Activated CD4-positive, alpha-beta T cell treated with anti-CD3 and anti-CD28 coated beads, Interleukin-2, amount 10 ng/mL, durations not matched to agents 7 days and 5 days (primary cell): ENCODE data around the gene MYH15. TPM values are rescaled to one million over a fixed set of nuclear protein-coding genes. Genes with fewer than 3 reads are reported as not detected.

Experiments used
- CTCF ChIA-PET: fragments of 350-600 bp; sonication (Branson Sonifier 250); formaldehyde crosslinking; loops from one replicate; lab custom pipeline; 2021; ENCODE audit warnings: antibody characterized with exemption; lab: Charles Lee
- POLR2A ChIA-PET: fragments of 350-600 bp; sonication (Branson Sonifier 250); formaldehyde crosslinking; loops from one replicate; lab custom pipeline; 2021; ENCODE audit warnings: antibody characterized with exemption; lab: Charles Lee
- DNase-seq: peaks from one replicate; pipeline ENCODE4 v3.0.0-alpha.2; 2020
- H3K27ac Mint-ChIP-seq: one replicate; pipeline ENCODE4 v1.8.0; 2021; ENCODE audit warnings: mild to moderate bottlenecking, moderate library complexity, mixed read lengths
- H3K27me3 Mint-ChIP-seq: one replicate; pipeline ENCODE4 v1.8.0; 2021; ENCODE audit warnings: mixed read lengths
- H3K36me3 Mint-ChIP-seq: one replicate; pipeline ENCODE4 v1.8.0; 2021; ENCODE audit warnings: low read depth, mixed read lengths
- H3K4me1 Mint-ChIP-seq: one replicate; pipeline ENCODE4 v1.8.0; 2021; ENCODE audit warnings: mixed read lengths
- H3K4me3 Mint-ChIP-seq: one replicate; pipeline ENCODE4 v1.8.0; 2021; ENCODE audit warnings: mild to moderate bottlenecking, moderate library complexity, mixed read lengths
- H3K9me3 Mint-ChIP-seq: one replicate; pipeline ENCODE4 v1.8.0; 2021; ENCODE audit warnings: mixed read lengths
- total RNA-seq, 2 experiments: library from RNA; stranded (reverse); gene quantifications; one replicate each; pipeline ENCODE4 v1.2.3, GENCODE V29; 2021

The MYH15 gene
- total RNA-seq, 2 experiments from 2014 or later, result 0.15 to 0.21 TPM

GRCh38 chr3:108485146-108485545 is 25.2 kb downstream of the MYH15 start:
- CTCF ChIA-PET, result no interaction called here
- no peaks in the 10 kb centered on the region for H3K36me3 Mint-ChIP-seq
- DNase-seq, result no peak
- no peaks in the 10 kb centered on the region for H3K4me1 Mint-ChIP-seq
- no peaks in the 10 kb centered on the region for H3K27me3 Mint-ChIP-seq
- no peaks in the 10 kb centered on the region for H3K9me3 Mint-ChIP-seq
- H3K4me3 Mint-ChIP-seq, result no peak overlapping the region
- POLR2A ChIA-PET, result no interaction called here
- H3K27ac Mint-ChIP-seq, result no peak overlapping the region

- no peak overlapping the region for H3K4me3 Mint-ChIP-seq
- no peak overlapping the region for H3K27ac Mint-ChIP-seq
- CTCF ChIA-PET, result no interaction called here
- H3K27me3 Mint-ChIP-seq, result peaks cover 2% of the 10 kb centered on the region
- POLR2A ChIA-PET, result no interaction called here
- H3K36me3 Mint-ChIP-seq, result no peaks in the 10 kb centered on the region
- peaks cover 3% of the 10 kb centered on the region for H3K4me1 Mint-ChIP-seq
- DNase-seq, result no peak
- H3K9me3 Mint-ChIP-seq, result no peaks in the 10 kb centered on the region
Observed at GRCh38 chr3:108479224-108479623, 31.2 kb downstream of the MYH15 start.

- Mint-ChIP-seq H3K36me3 (no peaks in the 10 kb centered on the region), H3K4me1 (peaks cover 3% of the 10 kb centered on the region), H3K27me3 (peaks cover 2% of the 10 kb centered on the region), H3K27ac (no peak overlapping the region), H3K4me3 (no peak overlapping the region), H3K9me3 (no peaks in the 10 kb centered on the region)
- CTCF ChIA-PET, result interaction anchor here (0.7 to 1.8 kb wide), 13 partner anchors 8 to 550 kb away, joined by 3 to 5 read pairs (median 3); no protein-coding TSS in a partner anchor
- DNase-seq, result peak; percentile 70
- POLR2A ChIA-PET, result no interaction called here
Observed at GRCh38 chr3:108477511-108478147, 32.8 kb downstream of the MYH15 start.

GRCh38 chr3:108475220-108475782 is 35.1 kb downstream of the MYH15 start:
- Mint-ChIP-seq H3K36me3 (no peaks in the 10 kb centered on the region), H3K4me1 (peaks cover 3% of the 10 kb centered on the region), H3K27me3 (peaks cover 9% of the 10 kb centered on the region), H3K9me3 (no peaks in the 10 kb centered on the region), H3K27ac (no peak overlapping the region), H3K4me3 (no peak overlapping the region)
- POLR2A ChIA-PET, result no interaction called here
- CTCF ChIA-PET, result interaction anchor here (1.0 kb wide), 1 partner anchor 32 kb away, joined by 3 read pairs; no protein-coding TSS in a partner anchor
- no peak for DNase-seq

- ChIA-PET POLR2A (no interaction called here), CTCF (interaction anchor here (0.7 to 1.2 kb wide), 4 partner anchors 16 to 375 kb away, joined by 3 to 8 read pairs (median 4); no protein-coding TSS in a partner anchor)
- Mint-ChIP-seq H3K36me3 (no peaks in the 10 kb centered on the region), H3K9me3 (no peaks in the 10 kb centered on the region), H3K27ac (no peak overlapping the region), H3K4me3 (no peak overlapping the region), H3K27me3 (peaks cover 9% of the 10 kb centered on the region), H3K4me1 (peaks cover 3% of the 10 kb centered on the region)
- no peak for DNase-seq
Observed at GRCh38 chr3:108474581-108474980, 35.8 kb downstream of the MYH15 start.

GRCh38 chr3:108473711-108474110 is 36.7 kb downstream of the MYH15 start:
- CTCF ChIA-PET, result interaction anchor here (1.1 to 1.2 kb wide), 2 partner anchors 15 to 374 kb away, joined by 3 to 4 read pairs; no protein-coding TSS in a partner anchor
- no peak for DNase-seq
- Mint-ChIP-seq H3K4me1 (peaks cover 3% of the 10 kb centered on the region), H3K27me3 (peaks cover 9% of the 10 kb centered on the region), H3K36me3 (no peaks in the 10 kb centered on the region), H3K27ac (no peak overlapping the region), H3K4me3 (no peak overlapping the region), H3K9me3 (no peaks in the 10 kb centered on the region)
- POLR2A ChIA-PET, result no interaction called here

GRCh38 chr3:108472001-108472591 is 38.3 kb downstream of the MYH15 start:
- POLR2A ChIA-PET, result no interaction called here
- H3K36me3 Mint-ChIP-seq, result no peaks in the 10 kb centered on the region
- CTCF ChIA-PET, result interaction anchor here (1.2 kb wide), 1 partner anchor 35 kb away, joined by 3 read pairs; no protein-coding TSS in a partner anchor
- DNase-seq, result no peak
- peaks cover 9% of the 10 kb centered on the region for H3K27me3 Mint-ChIP-seq
- no peaks in the 10 kb centered on the region for H3K9me3 Mint-ChIP-seq
- H3K4me3 Mint-ChIP-seq, result no peak overlapping the region
- H3K27ac Mint-ChIP-seq, result no peak overlapping the region
- H3K4me1 Mint-ChIP-seq, result no peaks in the 10 kb centered on the region

GRCh38 chr3:108471426-108471825 is 39.0 kb downstream of the MYH15 start:
- no peak overlapping the region for H3K4me3 Mint-ChIP-seq
- ChIA-PET POLR2A (no interaction called here), CTCF (interaction anchor here (1.2 kb wide), 1 partner anchor 34 kb away, joined by 3 read pairs; no protein-coding TSS in a partner anchor)
- no peak overlapping the region for H3K27ac Mint-ChIP-seq
- no peaks in the 10 kb centered on the region for H3K4me1 Mint-ChIP-seq
- H3K9me3 Mint-ChIP-seq, result no peaks in the 10 kb centered on the region
- H3K27me3 Mint-ChIP-seq, result peaks cover 9% of the 10 kb centered on the region
- no peak for DNase-seq
- no peaks in the 10 kb centered on the region for H3K36me3 Mint-ChIP-seq

GRCh38 chr3:108469126-108469525 is 41.3 kb downstream of the MYH15 start:
- no peak overlapping the region for H3K4me3 Mint-ChIP-seq
- H3K9me3 Mint-ChIP-seq, result no peaks in the 10 kb centered on the region
- POLR2A ChIA-PET, result no interaction called here
- no peak overlapping the region for H3K27ac Mint-ChIP-seq
- H3K27me3 Mint-ChIP-seq, result peaks cover 7% of the 10 kb centered on the region
- H3K36me3 Mint-ChIP-seq, result no peaks in the 10 kb centered on the region
- H3K4me1 Mint-ChIP-seq, result no peaks in the 10 kb centered on the region
- CTCF ChIA-PET, result interaction anchor here (0.6 to 1.0 kb wide), 2 partner anchors 9 to 412 kb away, joined by 3 read pairs; no protein-coding TSS in a partner anchor
- no peak for DNase-seq

- Mint-ChIP-seq H3K27me3 (peaks cover 7% of the 10 kb centered on the region), H3K36me3 (no peaks in the 10 kb centered on the region), H3K4me1 (no peaks in the 10 kb centered on the region), H3K27ac (no peak overlapping the region), H3K9me3 (no peaks in the 10 kb centered on the region), H3K4me3 (no peak overlapping the region)
- ChIA-PET POLR2A (no interaction called here), CTCF (no interaction called here)
- DNase-seq, result no peak
Observed at GRCh38 chr3:108468577-108468976, 41.8 kb downstream of the MYH15 start.

- no peaks in the 10 kb centered on the region for H3K9me3 Mint-ChIP-seq
- H3K4me1 Mint-ChIP-seq, result no peaks in the 10 kb centered on the region
- H3K27me3 Mint-ChIP-seq, result peaks cover 7% of the 10 kb centered on the region
- H3K36me3 Mint-ChIP-seq, result no peaks in the 10 kb centered on the region
- ChIA-PET CTCF (no interaction called here), POLR2A (no interaction called here)
- no peak for DNase-seq
- H3K4me3 Mint-ChIP-seq, result no peak overlapping the region
- no peak overlapping the region for H3K27ac Mint-ChIP-seq
Observed at GRCh38 chr3:108462899-108463298, 47.5 kb downstream of the MYH15 start.

GRCh38 chr3:108461661-108462111 is 48.7 kb downstream of the MYH15 start:
- Mint-ChIP-seq H3K4me3 (no peak overlapping the region), H3K4me1 (no peaks in the 10 kb centered on the region), H3K9me3 (no peaks in the 10 kb centered on the region), H3K27me3 (peaks cover 7% of the 10 kb centered on the region), H3K36me3 (no peaks in the 10 kb centered on the region), H3K27ac (no peak overlapping the region)
- POLR2A ChIA-PET, result interaction anchor here (0.7 kb wide), 1 partner anchor 233 kb away, joined by 3 read pairs; no protein-coding TSS in a partner anchor
- CTCF ChIA-PET, result no interaction called here
- no peak for DNase-seq

GRCh38 chr3:108459225-108459624 is 51.2 kb downstream of the MYH15 start:
- peaks cover 7% of the 10 kb centered on the region for H3K27me3 Mint-ChIP-seq
- H3K4me1 Mint-ChIP-seq, result no peaks in the 10 kb centered on the region
- DNase-seq, result no peak
- no peak overlapping the region for H3K27ac Mint-ChIP-seq
- POLR2A ChIA-PET, result no interaction called here
- no peaks in the 10 kb centered on the region for H3K36me3 Mint-ChIP-seq
- H3K4me3 Mint-ChIP-seq, result no peak overlapping the region
- CTCF ChIA-PET, result interaction anchor here (1.5 to 1.9 kb wide), 2 partner anchors 15 to 19 kb away, joined by 4 read pairs; no protein-coding TSS in a partner anchor
- H3K9me3 Mint-ChIP-seq, result no peaks in the 10 kb centered on the region
